Vagina (tissue), 2 donors: ENCODE results near the gene FH.

ENCODE experiments used
- CTCF ChIP-seq, 3 experiments: fragments of 450-650 bp in 2 of 3; fragments of 200-600 bp in 1 of 3; sonication (generic) in 1 of 3; IDR thresholded peaks; one replicate each; pipeline ENCODE4 v1.5.1; 2017 to 2019; ENCODE audit warnings: antibody characterized with exemption in 3 of 3, mild to moderate bottlenecking in 2 of 3, moderate library complexity in 2 of 3
- POLR2A ChIP-seq, 2 donors: fragments of 450-650 bp; IDR thresholded peaks; one replicate each; pipeline ENCODE4 v1.6.1; 2017; ENCODE audit warnings: antibody characterized with exemption in 2 of 2, mild to moderate bottlenecking in 2 of 2, moderate library complexity in 2 of 2

- no peak for TF ChIP-seq CTCF (IDR thresholded peaks at IDR 0.05)
- TF ChIP-seq POLR2A (IDR thresholded peaks at IDR 0.05), result no peak
Observed at GRCh38 chr1:241499910-241500309, 19.6 kb downstream of the FH start.
